Coronary artery (tissue), 2 donors: ENCODE results near the gene HOXB9.

ENCODE experiments used
- DNase-seq: peaks from one replicate; pipeline ENCODE4 v3.0.0-alpha.2; 2017; ENCODE audit warnings: low spot score
- H3K27ac ChIP-seq, 2 donors: fragments of 200-600 bp; sonication (generic); one replicate each; pipeline ENCODE4 v1.5.1; 2016 to 2019
- H3K4me3 ChIP-seq: fragments of 200-600 bp; sonication (generic); 2 replicates; pipeline ENCODE4 v1.5.1; 2016; ENCODE audit warnings: mild to moderate bottlenecking, moderate library complexity
- CTCF ChIP-seq: fragments of 200-600 bp; sonication (generic); IDR thresholded peaks from one replicate; pipeline ENCODE4 v1.5.1; 2019; ENCODE audit warnings: antibody characterized with exemption

The HOXB9 gene

DNA sequence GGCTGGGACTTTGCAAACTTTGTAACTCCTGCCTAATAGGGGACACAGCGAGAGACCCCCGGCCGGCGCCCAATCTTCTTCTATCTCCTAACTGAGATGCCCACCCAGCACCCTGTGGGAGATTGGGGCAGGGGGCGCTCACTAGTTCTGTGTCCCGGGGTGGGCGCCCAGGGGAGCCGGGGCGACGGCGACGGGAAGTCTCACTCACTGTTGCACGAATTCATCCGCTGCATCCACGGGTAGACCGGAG is 28.7 kb downstream of the HOXB9 start:
- H3K4me3 ChIP-seq: peak overlapping the region; percentile 69
- peak overlapping the region in 1 of 2 donors; percentile 43 for H3K27ac ChIP-seq
- DNase-seq: no peak
- TF ChIP-seq CTCF: no peak

- peak overlapping the region in 1 of 2 donors; percentile 43 for H3K27ac ChIP-seq
- TF ChIP-seq CTCF: no peak
- H3K4me3 ChIP-seq: peak overlapping the region; percentile 69
- no peak for DNase-seq
These were observed 29.2 kb downstream of the HOXB9 start for GRCh38 chr17:48596735-48597527.

DNA sequence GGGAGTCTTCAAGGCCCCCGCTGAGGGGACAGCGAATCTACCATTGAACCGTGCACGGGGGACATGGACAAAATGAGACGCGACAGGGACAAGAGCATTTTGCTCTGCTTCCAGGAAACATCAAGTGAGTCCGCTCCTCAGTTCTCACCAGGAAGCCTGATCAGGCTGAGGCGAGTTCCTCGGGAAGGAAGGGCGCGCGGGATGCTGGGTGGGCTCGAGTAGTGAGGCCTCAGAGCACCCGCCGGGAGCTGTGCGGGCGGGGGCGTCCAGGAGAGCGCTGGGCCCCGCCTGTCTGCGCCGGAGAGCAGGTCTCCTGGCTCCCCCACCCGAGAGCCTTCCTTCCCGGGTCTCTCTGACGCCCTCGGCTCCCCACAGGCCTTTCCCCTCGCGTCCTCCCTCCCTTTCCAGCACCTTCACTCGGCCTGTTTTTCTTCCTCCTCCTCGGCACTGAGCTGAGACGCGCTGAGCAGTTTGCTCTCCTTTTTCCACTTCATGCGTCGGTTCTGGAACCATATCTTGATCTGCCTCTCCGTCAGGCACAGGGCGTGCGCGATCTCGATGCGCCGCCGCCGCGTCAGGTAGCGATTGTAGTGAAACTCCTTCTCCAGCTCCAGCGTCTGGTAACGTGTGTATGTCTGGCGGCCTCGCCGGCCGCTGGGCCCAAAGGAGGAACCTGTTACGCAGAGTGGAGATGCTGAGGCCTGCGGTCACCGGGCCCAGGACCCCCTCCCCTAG is 30.0 kb downstream of the HOXB9 start:
- no peak for DNase-seq
- Histone ChIP-seq H3K4me3 (peak overlapping the region; percentile 69), H3K27ac (no peak overlapping the region)
- TF ChIP-seq CTCF: no peak

DNA sequence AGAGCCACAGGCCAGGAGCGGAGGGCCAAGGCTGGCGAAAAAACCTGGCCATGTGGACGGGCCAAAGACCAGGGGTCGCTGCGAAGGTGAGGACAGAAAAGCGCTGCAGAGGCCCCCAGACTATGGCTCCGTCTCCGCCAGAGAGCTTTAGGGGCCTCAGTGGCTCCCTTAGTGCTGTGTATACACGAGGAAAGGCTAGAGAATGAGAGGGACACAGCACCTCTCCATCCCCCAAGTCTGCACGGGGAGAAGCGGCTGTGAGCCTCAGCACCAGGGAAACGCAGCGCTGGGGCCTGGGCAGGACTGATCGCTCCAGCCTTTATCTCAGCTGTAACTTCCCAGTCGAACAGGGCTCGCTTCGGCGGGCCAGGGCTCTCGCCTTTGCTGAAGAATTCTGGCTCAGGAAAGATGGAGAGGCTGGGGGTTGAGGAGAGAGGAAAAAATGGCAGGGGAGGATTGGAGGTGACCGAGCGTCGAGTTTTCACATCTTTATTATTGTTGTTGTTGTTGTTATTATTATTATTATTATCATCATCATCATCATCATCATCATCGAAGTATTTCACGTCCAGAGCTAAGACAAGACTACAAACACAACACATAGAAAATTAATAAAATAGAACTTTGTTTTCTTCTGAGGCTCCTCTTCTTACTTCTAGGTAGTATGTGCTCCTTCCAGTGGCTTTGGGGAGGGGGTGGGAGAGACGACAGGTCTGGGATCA is 30.7 kb downstream of the HOXB9 start:
- no peak for DNase-seq
- Histone ChIP-seq H3K4me3 (no peak overlapping the region), H3K27ac (no peak overlapping the region)
- TF ChIP-seq CTCF: no peak

- no peak for DNase-seq
- Histone ChIP-seq H3K4me3 (no peak overlapping the region), H3K27ac (no peak overlapping the region)
- TF ChIP-seq CTCF: no peak
These were observed 31.4 kb downstream of the HOXB9 start for GRCh38 chr17:48594538-48595277.

- Histone ChIP-seq H3K27ac (peak overlapping the region in 1 of 2 donors; percentile 41), H3K4me3 (peak overlapping the region; percentile 60)
- no peak for DNase-seq
- peak; percentile 83 for TF ChIP-seq CTCF
These were observed 32.2 kb downstream of the HOXB9 start for GRCh38 chr17:48593840-48594537.
